Pancreas (tissue), 10 donors: ENCODE data around the gene GPR139. TPM values are rescaled to one million over a fixed set of nuclear protein-coding genes. Genes with fewer than 3 reads are reported as not detected.

Experiments
- ATAC-seq, 4 donors: fragments of 200-7000 bp; cut with Tn5 transposase; one replicate each; pipeline versions ENCODE4 v1.8.0 to v1.9.1; 2020; ENCODE audit warnings: mild to moderate bottlenecking in 4 of 4, moderate library complexity in 4 of 4
- DNase-seq, 6 donors: peaks; one replicate each; pipeline ENCODE4 v3.0.0-alpha.2; 2020
- FAIRE-seq: peaks from 2 replicates; lab custom pipeline; 2012; peaks lifted over from hg19 to GRCh38; lab: Jason Lieb, UNC
- H3K27ac ChIP-seq, 4 donors: fragments of 200-600 bp; sonication (generic); 1 replicate in 3 of 4; 2 replicates in 1 of 4; pipeline versions ENCODE4 v1.5.0 to v1.8.0; 2020
- H3K27me3 ChIP-seq, 4 donors: fragments of 200-600 bp; one replicate each; pipeline ENCODE4 v1.8.0; 2021
- H3K36me3 ChIP-seq, 3 donors: fragments of 200-600 bp; sonication (generic) in 1 of 3; one replicate each; pipeline versions ENCODE4 v1.5.0 to v1.8.0; 2020 to 2021
- H3K4me1 ChIP-seq, 3 donors: fragments of 200-600 bp; one replicate each; pipeline ENCODE4 v1.8.0; 2021
- H3K4me3 ChIP-seq, 4 donors: fragments of 200-600 bp; sonication (generic) in 2 of 4; one replicate each; pipeline versions ENCODE4 v1.5.0 to v1.8.0; 2020 to 2021
- H3K9me3 ChIP-seq, 4 donors: fragments of 200-600 bp; one replicate each; pipeline ENCODE4 v1.8.0; 2021
- CTCF ChIP-seq, 4 donors: fragments of 200-600 bp; sonication (generic) in 3 of 4; IDR thresholded peaks; one replicate each; pipeline versions ENCODE4 v1.5.0 to v1.8.0; 2021; ENCODE audit warnings: antibody characterized with exemption in 4 of 4
- WGBS, 2 donors: extraction: QIAGEN DNeasy Blood & Tissue Kit; methylation state at CpG; one replicate each; pipeline ENCODE4 v1.1.7; 2013; 5-methylcytosine and 5-hydroxymethylcytosine counted together
- intact Hi-C, 3 donors: fragments of 100-400 bp; cut with DNase I; formaldehyde crosslinking; loops; one replicate each; pipeline versions ENCODE4 v1.11.1 to v1.14.2; 2022
- polyA plus RNA-seq, 2 donors: library from polyadenylated mRNA; stranded (reverse); fragments of 200-250 nt; gene quantifications; one replicate each; pipeline ENCODE4 v1.2.3, GENCODE V29; 2013
- total RNA-seq, 6 donors: library from RNA; stranded (reverse); fragmentation: NEBNext Ultra II Directional in 4 of 6; extraction: Animal tissue kit (Norgen Biotek cat#: 25700) in 4 of 6; gene quantifications; one replicate each; pipeline versions ENCODE4 v1.2.1 to v1.2.4, GENCODE V29; 2021 to 2023
- donor health status: healthy with polysubstance abuse.
- donor health status: DM: no; HTN: no; CAD: no; lungs with moderate emphysema.
- donor health status: DM: no; HTN: no; CAD: no.
- donor health status: control.
- donor health status: control.
- donor health status: Bipolar disorder and iron deficiency.
- donor health status: DM: yes; HTN: yes; CAD: no.
- donor health status: DM: no; HTN: no; CAD: no.
- donor health status: DM: no; HTN: no; CAD: no.
- donor health status: DM: yes; HTN: yes; CAD: no.

GPR139 gene
- total and polyA plus RNA-seq, 8 donors = not detected

GRCh38 chr16:20074099-20074991 is 655 bp upstream of the GPR139 start:
- intact Hi-C loops = loop anchor here in 1 of 3 donors (10.0 kb wide), 1 partner anchor 60 kb away; no protein-coding TSS in a partner anchor
- no peak for FAIRE-seq
- H3K27ac ChIP-seq = no peak overlapping the region

DNA sequence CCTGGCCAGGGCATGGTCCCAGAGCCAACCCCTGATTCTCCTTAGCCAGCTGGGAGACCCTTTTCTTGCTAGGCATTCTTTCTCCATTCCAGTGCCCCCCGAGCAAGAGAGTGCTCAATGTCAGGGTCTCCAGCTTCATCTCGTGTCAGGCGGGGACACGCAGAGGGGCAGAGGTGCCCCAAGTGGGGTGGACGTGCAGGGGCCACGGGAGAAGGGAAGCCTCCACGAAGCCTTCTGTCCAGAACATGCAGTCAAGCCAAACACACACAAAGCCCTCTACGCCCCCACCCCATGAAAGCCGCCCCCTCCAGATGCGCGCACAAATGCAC is 852 bp downstream of the GPR139 start:
- H3K9me3 ChIP-seq = no peaks in the 10 kb centered on the region
- H3K4me3 ChIP-seq = no peak overlapping the region
- H3K27me3 ChIP-seq = peaks cover 0 to 4% (median 0%) of the 10 kb centered on the region in 4 donors
- DNase-seq (no peak), FAIRE-seq (no peak), ATAC-seq (no peak)
- no peaks in the 10 kb centered on the region for H3K4me1 ChIP-seq
- intact Hi-C loops = loop anchor here in 1 of 3 donors (10.0 kb wide), 1 partner anchor 62 kb away; no protein-coding TSS in a partner anchor
- H3K36me3 ChIP-seq = no peaks in the 10 kb centered on the region
- no peak overlapping the region for H3K27ac ChIP-seq
- WGBS, 2 donors = 11% methylated on average over 11 of the region's 11 CpGs
- no peak for TF ChIP-seq CTCF (IDR thresholded peaks at IDR 0.05)

More at GRCh38 chr16:20074099-20074991, 655 bp upstream of the GPR139 start:
- WGBS, 2 donors = 7 to 11% methylated on average over 34 of the region's 34 CpGs
- ATAC-seq = no peak
- H3K4me1 ChIP-seq = no peaks in the 10 kb centered on the region
- no peak for TF ChIP-seq CTCF (IDR thresholded peaks at IDR 0.05)
- no peak overlapping the region for H3K4me3 ChIP-seq
- DNase-seq = no peak
- no peaks in the 10 kb centered on the region for H3K9me3 ChIP-seq
- H3K36me3 ChIP-seq = no peaks in the 10 kb centered on the region
- peaks cover 0 to 4% (median 0%) of the 10 kb centered on the region in 4 donors for H3K27me3 ChIP-seq

- intact Hi-C loops = loop anchor here in 1 of 3 donors (10.0 kb wide), 1 partner anchor 62 kb away; no protein-coding TSS in a partner anchor
- ATAC-seq (no peak), DNase-seq (no peak), FAIRE-seq (no peak)
- no peak for TF ChIP-seq CTCF (IDR thresholded peaks at IDR 0.05)
- Histone ChIP-seq H3K4me3 (no peak overlapping the region), H3K36me3 (no peaks in the 10 kb centered on the region), H3K27ac (no peak overlapping the region), H3K4me1 (no peaks in the 10 kb centered on the region), H3K27me3 (peaks cover 0 to 4% (median 0%) of the 10 kb centered on the region in 4 donors), H3K9me3 (no peaks in the 10 kb centered on the region)
- 32 to 38% methylated on average over 11 of the region's 11 CpGs for WGBS, 2 donors
These were observed 1.4 kb downstream of the GPR139 start for GRCh38 chr16:20072146-20072873.

DNA sequence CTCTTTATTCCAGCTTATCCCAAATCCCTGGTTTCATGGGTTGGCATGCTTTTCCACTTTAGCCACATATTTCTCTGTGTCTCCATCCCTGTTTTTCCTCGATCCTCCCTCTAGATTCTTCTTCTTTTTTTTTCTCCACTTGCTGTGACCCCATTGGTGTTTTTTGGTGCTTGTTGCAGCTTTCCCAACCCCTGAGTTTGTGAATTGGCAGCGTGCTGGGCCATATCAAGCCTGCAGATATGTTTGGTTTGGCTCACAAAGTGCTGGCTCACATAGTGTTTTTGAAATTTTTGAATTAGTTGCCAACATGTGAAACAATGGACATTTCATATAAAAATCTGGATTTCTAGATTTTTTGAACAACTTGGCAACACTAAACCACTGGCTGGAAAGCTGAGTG is 8.8 kb downstream of the GPR139 start:
- WGBS, 2 donors = 18 to 21% methylated on average over 2 of the region's 2 CpGs
- no peak for FAIRE-seq
- Histone ChIP-seq H3K27me3 (no peaks in the 10 kb centered on the region), H3K4me3 (no peak overlapping the region), H3K4me1 (no peaks in the 10 kb centered on the region), H3K36me3 (no peaks in the 10 kb centered on the region), H3K9me3 (no peaks in the 10 kb centered on the region), H3K27ac (no peak overlapping the region)
- no peak for TF ChIP-seq CTCF (IDR thresholded peaks at IDR 0.05)
- no peak for DNase-seq
- ATAC-seq = peak in 1 of 4 donors; percentile 43
- intact Hi-C loops = no loop called here
